GM23338 (cell line): ENCODE measurements around the gene SAMD13.

Source experiments
- CREB1 ChIP-seq: fragments of 250-450 bp; sonication (Bioruptor Pico); IDR thresholded peaks from 2 replicates; pipeline ENCODE4 v1.5.0; 2020; ENCODE audit warnings: low read depth, mild to moderate bottlenecking, moderate library complexity
- CTCF ChIP-seq, 2 experiments: fragments of 200-600 bp in 1 of 2; sonication (generic) in 1 of 2; conservative IDR thresholded peaks; 2 replicates each; pipeline versions ENCODE4 v1.5.1 to v1.6.1; 2016 to 2017; ENCODE audit warnings: antibody characterized with exemption in 2 of 2, low read depth in 2 of 2, mild to moderate bottlenecking in 2 of 2, moderate library complexity in 1 of 2
- ETS1 ChIP-seq: IDR thresholded peaks from 2 replicates; pipeline ENCODE4 v1.6.1; 2016; ENCODE audit warnings: antibody characterized with exemption
- EZH2 ChIP-seq: fragments of 200-600 bp; sonication (generic); IDR thresholded peaks from one replicate; pipeline ENCODE4 v1.8.0; 2017; ENCODE audit warnings: antibody characterized with exemption, mild to moderate bottlenecking, low read depth; ENCODE audit not compliant: unreplicated experiment
- EZH2phosphoT487 ChIP-seq: fragments of 200-600 bp; sonication (generic); IDR thresholded peaks from one replicate; pipeline ENCODE4 v1.8.1; 2018; ENCODE audit warnings: antibody characterized with exemption; ENCODE audit not compliant: unreplicated experiment
- JUNB ChIP-seq: IDR thresholded peaks from one replicate; pipeline ENCODE4 v1.6.1; 2016; ENCODE audit warnings: antibody characterized with exemption; ENCODE audit not compliant: unreplicated experiment
- POLR2AphosphoS5 ChIP-seq: IDR thresholded peaks from 2 replicates; pipeline ENCODE4 v1.6.1; 2016; ENCODE audit warnings: antibody characterized with exemption, low read depth
- REST ChIP-seq: IDR thresholded peaks from one replicate; pipeline ENCODE4 v1.6.1; 2018; ENCODE audit warnings: antibody characterized with exemption; ENCODE audit not compliant: unreplicated experiment
- STAT1 ChIP-seq: IDR thresholded peaks from one replicate; pipeline ENCODE4 v1.6.1; 2016; ENCODE audit warnings: antibody characterized with exemption; ENCODE audit not compliant: unreplicated experiment
- ZNF114 ChIP-seq: fragments of 250-450 bp; sonication (Bioruptor Pico); IDR thresholded peaks from 2 replicates; pipeline ENCODE4 v1.5.0; 2020; ENCODE audit warnings: mild to moderate bottlenecking, moderate library complexity
- ZNF331 ChIP-seq: fragments of 250-450 bp; sonication (Bioruptor Pico); IDR thresholded peaks from 2 replicates; pipeline ENCODE4 v1.5.0; 2020; ENCODE audit warnings: low read depth, mild to moderate bottlenecking, moderate library complexity
- ZNF462 ChIP-seq: fragments of 250-450 bp; sonication (Bioruptor Pico); IDR thresholded peaks from 2 replicates; pipeline ENCODE4 v1.5.0; 2020; ENCODE audit warnings: mild to moderate bottlenecking, moderate library complexity

GRCh38 chr1:84370831-84371394 is 69.4 kb downstream of the SAMD13 start:
- TF ChIP-seq EZH2 (no peak), ETS1 (no peak), CTCF (conservative IDR thresholded peaks at IDR 0.05; ENCODE audit: low read depth in 2 of 2) (no peak), REST (no peak), POLR2AphosphoS5 (no peak), JUNB (no peak), CREB1 (no peak), EZH2phosphoT487 (no peak), STAT1 (no peak), ZNF331 (CRISPR knock-in tag) (no peak), ZNF462 (CRISPR knock-in tag) (no peak), ZNF114 (CRISPR knock-in tag) (no peak)
